Right renal pelvis (tissue), 4 donors: ENCODE measurements around the gene APLP2. TPM values are rescaled to one million over a fixed set of nuclear protein-coding genes. Genes with fewer than 3 reads are reported as not detected.
"Not testable (repeated sequence)": the region's sequence is repeated elsewhere in the genome, so short reads cannot be mapped to it uniquely, and the experiment has no call there.

ENCODE experiments used
- DNase-seq, 4 donors: peaks; one replicate each; pipeline ENCODE4 v3.0.0-alpha.2; 2013; ENCODE audit warnings: low read depth in 4 of 4, low spot score in 3 of 4, missing footprints in 1 of 4
- polyA plus RNA-seq, 4 donors: library from polyadenylated mRNA; unstranded; fragments of 120-200 nt; gene quantifications; one replicate each; pipeline ENCODE4 v1.2.1, GENCODE V29; 2013; ENCODE audit not compliant: insufficient read length in 4 of 4

Gene APLP2
- 100 to 1,000 TPM; 469 to 510 (median 500) TPM for polyA plus RNA-seq

DNA sequence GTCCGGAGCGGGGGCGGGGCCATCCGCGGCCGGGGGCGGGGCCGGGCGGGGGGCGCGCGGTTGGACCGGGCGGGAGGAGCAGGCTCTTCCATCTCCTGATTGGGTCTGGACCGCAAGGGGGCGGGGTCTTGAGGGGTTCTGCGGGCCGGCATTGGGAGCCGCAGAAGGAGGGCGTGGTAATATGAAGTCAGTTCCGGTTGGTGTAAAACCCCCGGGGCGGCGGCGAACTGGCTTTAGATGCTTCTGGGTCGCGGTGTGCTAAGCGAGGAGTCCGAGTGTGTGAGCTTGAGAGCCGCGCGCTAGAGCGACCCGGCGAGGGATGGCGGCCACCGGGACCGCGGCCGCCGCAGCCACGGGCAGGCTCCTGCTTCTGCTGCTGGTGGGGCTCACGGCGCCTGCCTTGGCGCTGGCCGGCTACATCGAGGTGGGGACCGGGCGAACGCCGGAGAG lies at the start of gene APLP2:
TSS of gene APLP2 (plus strand) at position 236 of the 450 bp plus-strand sequence. CDS start at position 320, 84 bp downstream.
- peak; percentile 93 to 98 (median 96) for DNase-seq

DNA sequence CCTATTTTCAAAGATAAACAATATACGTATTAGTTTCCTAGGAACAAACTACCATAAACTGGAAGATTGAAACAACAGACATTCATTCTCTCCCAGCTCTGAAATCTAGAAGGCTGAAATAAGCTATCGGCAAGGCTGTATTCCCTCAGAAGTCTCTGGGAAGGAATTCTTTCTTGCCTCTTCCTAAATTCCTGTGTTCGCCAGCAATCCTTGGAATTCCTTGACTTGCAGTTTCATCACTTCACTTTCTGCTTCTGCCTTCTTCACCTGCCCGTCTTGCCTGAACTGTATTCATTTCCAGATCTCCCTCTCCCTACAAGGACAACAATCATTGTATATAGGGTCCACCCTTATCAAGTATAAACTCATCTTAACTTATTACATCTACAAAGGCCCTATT lies 49.4 kb upstream of the APLP2 start:
- no peak for DNase-seq

DNA sequence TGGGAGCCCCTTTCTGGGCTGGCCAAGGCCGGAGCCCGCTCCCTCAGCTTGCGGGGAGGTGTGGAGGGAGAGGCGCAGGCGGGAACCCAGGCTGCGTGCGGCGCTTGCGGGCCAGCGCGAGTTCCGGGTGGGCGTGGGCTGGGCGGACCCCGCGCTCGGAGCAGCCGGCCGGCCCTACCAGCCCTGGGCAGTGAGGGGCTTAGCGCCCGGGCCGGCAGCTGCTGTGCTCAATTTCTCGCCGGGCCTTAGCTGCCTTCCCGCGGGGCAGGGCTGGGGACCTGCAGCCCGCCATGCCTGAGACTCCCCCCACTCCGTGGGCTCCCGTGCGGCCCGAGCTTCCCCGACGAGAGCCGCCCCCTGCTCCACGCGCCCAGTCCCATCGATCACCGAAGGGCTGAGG lies 48.1 kb upstream of the APLP2 start:
- DNase-seq, result not testable (repeated sequence)

DNA sequence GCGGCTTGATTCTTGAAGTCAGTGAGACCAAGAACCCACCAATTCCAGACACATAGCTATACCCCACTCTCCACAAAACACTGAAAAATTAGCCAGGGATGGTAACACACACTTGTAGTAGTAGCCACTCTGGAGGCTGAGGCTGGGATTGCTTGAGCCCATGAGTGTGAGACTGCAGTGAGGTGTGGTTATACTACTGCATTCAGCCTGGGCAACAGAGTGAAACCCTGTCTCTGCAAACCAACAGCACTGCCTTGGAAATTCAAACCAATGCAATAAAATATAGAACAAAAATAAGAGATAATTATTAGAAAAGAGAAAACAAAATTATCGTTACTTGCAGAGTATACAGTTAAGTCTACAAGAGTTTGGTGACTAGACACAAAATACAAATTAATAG lies 46.9 kb upstream of the APLP2 start:
- no peak for DNase-seq

DNA sequence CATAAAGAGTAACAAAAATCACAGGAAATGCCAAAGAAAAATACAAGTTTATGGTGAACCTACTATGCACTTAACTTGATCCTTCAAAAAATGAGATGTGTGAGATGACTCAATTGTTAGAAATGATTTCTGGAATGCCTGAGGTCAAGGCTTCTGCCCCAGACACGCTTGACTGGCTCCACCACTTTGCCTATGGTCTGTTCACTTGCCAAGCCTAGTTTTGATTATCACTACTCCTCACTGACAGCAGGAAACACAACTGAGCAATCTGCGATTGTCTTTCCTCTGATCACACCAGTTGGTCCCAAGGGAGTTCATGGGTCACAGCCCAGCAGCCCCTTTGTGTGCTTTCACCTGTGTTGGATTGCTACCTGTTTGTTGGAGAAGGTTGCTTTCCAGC lies 46.5 kb upstream of the APLP2 start:
- no peak for DNase-seq

DNA sequence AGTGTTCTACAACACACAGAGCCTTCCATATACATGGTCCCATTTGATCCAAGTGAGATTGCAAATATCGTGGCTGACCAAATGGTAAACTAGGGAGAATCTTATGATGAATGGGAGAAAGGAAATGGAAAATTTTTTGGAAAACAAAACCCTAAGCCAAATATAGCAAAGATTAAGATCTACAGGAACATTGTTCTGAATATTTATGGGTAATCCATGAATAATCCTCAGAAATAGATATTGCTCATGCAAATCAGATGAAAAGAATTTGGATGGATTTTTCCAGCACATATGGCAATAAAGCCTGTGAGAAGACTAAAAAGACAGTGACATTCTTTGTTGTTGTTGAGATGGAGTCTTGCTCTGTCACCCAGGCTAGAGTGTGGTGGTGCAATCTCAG lies 45.3 kb upstream of the APLP2 start:
- DNase-seq, result no peak

DNA sequence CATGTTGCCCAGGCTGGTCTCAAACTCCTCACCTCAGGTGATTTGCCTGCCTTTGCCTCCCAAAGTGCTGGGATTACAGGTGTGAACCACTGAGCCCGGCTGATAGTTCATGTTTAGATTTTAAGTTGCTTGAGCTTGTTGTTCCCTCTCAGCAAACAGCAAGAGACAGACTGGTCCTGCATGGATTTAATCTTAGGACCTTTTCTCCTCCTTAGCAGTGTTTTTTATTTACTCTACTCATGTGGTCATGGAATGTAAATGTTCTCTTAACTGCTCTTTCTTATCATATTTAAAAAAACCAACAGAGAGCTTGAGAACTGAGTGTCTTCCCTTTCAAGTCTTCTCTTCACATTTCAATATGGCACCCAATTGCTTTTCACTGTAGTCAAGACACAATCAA lies 44.3 kb upstream of the APLP2 start:
- DNase-seq, result no peak

DNA sequence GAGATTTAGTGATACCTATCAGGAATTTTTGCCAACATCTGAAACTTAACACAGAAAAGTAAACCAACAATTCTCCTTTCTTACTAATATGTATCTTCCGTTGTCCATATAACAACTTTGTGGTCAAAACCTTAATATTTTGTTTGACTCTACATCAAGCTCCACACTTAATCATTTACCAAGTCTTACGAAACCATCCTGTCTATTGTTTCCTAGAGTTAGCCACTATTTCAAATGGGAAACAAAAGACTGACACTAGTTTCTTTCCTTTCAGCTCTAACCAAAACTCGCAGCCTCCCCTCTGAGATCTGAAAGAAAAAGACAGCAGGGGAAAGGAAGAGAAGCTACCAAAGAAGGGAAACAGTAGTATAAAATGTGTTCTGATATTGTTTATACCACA lies 40.6 kb upstream of the APLP2 start:
- no peak for DNase-seq

DNA sequence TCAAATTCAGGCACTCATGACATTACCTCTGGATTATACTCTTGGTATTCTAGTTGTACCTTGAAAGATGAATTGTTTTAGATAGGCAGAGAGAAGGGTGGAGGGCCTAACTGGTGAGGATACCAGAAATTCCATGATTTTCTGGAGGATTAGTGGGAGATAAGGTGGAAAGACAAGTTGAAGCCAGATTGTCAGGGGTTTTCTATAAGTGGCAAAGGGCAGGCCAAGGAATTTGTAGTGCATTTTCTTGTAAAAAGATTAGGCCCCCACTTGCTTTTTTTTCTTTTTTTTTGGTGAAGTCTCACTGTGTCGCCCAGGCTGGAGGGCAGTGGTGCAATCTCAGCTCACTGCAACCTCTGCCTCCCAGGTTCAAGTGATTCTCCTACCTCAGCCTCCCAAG lies 38.6 kb upstream of the APLP2 start:
- DNase-seq, result no peak

DNA sequence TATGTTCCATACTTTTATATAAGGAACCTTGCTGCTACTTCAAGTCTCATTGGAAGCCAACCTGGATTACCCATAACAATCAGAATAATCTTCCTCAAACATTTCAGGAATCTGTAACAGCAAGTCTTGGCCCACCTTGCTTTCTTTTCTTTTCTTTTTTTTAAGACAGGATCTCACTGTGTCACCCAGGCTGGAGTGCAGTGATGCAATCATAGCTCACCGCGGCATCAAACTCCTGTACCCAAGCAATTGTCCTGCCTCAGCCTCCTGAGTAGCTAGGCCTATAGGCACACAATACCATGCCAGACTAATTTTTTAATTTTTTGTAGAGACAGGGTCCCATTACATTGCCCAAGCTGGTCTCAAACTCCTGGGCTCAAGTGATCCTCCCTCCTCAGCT lies 37.7 kb upstream of the APLP2 start:
- no peak for DNase-seq

DNA sequence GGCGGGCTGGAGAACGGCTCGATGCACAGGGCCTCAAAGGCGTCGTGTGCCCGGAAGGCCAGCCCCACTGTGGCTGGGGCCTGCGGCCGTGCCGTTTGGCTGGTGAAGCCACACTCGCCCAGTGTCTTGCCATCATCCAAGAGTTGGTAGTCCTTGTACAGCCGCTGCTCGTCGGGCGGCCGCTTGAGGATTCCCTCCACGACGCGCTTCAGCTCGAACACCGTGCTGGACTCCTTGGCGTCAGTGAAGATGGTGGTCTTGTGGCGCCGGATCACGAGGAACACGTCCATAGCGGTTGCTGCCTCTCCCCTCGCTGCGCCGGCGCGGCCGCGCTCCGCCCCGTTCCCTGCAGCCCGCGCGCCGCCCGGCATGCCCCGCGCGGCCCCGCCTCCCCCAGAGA lies 36.8 kb upstream of the APLP2 start:
- DNase-seq, result no peak

DNA sequence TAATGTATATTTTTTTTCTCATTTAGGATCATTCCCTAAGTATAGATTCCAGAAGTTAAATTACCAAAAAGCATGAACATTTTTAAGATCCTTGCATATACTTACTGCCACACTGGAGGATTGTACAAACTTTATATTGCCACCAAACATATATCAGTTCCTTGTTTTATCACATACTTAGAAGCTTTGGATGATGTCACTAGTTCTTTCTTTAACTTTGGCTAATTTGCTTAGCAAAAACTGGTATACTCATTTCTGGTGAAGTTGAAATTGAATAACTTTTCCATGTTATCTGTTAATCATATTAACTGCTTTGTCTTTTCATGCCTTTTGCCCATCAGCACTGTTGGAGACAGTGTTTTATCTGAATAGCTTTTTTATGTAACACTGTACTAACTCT lies 35.5 kb upstream of the APLP2 start:
- no peak for DNase-seq

DNA sequence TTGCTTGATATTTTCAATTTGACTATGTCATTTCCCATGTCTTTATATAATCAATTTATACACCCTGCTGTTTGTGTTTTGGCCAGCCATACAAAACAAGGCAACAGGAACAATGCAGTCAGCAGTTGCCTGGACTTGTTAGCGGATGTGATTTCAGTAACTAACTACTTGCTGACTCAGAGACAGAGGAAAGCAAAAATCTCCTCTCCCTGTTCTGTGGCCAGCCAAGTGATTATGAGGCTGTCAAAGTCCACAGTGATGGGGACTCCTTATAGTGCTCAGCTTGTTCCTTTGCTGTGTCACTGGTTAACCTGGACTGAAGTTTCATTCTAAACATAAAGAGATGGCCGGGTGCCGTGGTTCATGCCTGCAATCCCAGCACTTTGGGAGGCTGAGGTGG lies 32.6 kb upstream of the APLP2 start:
- DNase-seq, result no peak

DNA sequence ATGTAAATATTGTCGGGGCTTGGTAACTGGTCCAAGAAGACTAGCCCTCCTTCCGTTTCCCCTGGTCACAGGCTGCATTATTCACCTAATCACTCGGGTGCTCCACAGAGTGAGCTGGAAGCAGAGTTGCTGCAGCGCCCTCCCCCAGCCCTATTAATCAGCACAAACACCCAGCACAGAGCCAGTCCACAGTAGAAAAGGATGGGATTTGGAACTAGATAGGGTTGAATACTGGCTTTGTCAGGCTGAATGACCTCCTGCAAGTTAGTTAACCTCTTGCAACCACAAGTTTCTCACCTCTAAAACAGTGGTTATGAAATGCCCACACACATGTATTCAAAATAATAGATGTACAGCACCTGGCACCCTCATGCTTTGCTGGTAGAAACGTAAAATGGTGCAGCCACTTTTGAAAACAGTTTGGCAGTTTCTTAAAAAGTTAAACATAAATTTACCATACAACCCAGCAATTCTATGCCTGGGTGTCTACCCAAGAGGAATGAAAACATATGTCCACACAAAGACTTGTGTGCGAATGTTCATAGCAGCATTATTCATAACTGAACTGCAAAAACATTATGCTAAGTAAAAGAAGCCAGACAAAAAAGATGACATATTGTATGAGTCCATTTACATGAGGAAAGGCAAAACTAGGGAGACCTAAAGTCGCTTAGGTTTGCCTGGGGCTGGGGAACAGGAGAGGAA lies 31.7 kb upstream of the APLP2 start:
- no peak for DNase-seq

DNA sequence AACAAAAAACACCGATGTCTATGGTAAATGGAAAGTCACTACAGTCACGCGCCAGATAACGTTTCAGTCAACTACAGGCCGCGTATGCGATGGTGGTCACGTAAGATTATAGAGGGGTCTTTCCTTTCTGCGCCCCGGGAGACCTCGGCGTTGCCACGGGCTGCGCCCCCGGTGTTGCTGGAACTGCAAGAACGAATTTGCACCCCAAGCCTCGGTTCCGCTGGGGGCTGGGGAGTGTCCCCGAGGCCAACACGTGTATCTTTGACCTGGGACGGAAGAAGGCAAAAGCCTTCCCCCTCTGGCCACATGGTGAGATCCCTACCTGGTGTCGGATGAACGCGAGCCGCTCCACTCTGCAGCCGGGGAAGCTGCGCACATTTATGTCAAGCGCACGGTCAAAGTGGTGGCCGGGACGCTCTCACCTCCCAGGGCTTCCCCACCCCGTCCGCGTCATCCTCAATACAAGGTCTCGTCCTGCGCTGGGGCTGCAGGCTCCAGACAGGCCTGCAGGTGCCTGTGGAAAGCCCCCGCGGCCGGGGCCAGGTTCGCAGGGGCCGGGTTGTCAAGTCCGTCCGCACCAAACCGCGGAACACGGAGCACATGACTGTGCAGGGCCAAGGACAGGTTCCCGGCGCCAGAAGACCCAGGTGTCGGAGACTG lies 29.3 kb upstream of the APLP2 start:
- no peak for DNase-seq

DNA sequence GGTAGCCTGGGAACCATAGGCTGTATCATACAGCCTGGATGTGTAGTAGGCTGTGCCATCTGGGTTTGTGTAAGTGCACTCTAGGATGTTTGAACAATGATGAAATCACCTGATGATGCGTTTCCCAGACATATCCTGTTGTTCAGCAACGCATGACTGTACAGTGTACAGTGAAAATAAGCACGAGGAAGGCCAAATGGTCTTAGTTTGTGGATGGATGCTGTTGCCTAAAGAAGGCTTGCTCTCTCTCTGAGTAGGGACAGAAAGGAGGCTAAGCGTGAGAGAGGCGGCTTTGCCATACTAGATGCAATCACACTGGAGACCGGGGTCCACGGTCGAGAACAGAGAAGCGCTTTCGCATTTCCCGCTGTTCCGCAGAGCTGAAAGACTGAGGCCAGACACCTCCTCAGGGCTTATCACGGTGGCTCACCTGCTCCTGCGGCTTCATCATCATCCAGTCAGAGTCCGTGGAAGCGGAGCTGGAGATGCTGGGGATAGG lies 27.6 kb upstream of the APLP2 start:
- DNase-seq, result no peak

DNA sequence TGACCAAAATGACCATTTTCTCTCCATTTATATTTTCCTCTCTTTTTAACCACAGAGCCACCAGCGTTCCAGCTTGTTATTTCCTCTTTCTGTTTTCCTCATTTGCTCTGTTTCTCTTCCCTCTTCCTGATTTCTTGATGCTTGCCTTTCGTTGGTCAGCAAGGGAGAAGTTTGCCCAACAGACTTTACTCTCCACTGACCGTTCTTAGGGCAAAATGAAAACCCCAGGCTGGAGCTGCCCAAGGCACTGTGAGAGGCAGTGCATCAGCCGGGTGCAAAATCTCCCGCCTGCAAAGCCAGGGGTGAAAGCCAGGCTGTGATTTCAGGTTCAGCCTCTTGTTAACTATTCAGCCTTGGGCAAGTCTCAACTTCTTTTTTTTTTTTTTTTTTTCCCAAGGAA lies 26.1 kb upstream of the APLP2 start:
- DNase-seq, result no peak

DNA sequence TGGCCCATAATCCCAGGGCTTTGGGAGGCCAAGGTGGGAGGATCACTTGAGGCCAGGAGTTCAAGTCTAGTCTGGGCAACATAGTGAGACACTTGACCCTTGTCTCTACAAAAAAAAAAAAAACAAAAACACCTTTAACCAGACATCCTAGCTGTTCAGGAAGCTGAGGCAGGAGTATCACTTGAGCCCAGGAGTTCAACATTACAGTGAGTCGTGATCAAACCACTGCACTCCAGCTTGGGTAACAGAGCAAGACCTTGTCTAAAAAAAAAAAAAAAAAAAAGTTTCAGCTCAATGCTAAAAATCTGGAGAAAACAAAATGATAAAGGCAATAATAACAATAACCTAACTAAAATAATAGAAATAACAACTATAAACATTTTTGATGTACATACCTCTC lies 22.6 kb upstream of the APLP2 start:
- no peak for DNase-seq

DNA sequence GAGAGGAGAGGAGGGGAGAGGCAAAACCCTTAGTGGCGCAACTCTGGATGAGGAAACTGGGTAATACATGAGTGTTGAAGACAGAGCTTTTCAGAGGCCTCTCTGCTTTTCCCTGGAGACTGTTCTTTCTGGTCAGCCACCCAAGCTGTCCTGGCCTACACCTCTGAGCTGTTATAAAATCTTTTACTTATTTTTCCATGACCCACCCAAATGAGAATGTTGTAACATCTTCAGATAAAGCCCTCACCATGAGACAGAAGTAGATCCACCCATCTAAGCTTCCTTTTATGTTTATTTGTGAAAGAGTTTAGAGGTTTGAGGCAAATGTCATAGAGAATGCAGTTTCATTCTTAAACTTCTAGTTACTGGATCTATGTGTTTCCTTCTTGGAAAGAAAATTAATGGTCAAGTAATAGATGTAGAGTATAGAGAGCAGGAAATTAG lies 20.3 kb upstream of the APLP2 start:
- no peak for DNase-seq

DNA sequence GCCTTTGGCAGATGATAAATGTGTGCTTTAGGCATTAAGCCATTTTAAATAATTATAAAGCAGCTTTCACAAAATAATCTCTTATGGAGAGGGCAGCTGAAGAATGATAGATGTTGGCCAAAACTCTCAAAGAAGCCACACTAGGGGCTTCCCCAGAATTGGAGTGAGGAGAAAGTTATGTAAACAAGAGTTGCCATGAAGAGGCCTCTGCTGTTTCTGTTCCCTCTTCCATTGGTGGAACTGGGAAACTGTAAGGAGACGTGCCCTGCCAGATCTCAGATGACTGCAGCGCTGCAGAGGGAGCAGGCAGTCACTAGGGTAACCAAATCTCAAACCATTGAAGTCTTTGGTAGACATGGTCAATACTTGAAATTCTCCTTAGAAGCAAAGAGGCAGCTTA lies 19.4 kb upstream of the APLP2 start:
- DNase-seq, result no peak

DNA sequence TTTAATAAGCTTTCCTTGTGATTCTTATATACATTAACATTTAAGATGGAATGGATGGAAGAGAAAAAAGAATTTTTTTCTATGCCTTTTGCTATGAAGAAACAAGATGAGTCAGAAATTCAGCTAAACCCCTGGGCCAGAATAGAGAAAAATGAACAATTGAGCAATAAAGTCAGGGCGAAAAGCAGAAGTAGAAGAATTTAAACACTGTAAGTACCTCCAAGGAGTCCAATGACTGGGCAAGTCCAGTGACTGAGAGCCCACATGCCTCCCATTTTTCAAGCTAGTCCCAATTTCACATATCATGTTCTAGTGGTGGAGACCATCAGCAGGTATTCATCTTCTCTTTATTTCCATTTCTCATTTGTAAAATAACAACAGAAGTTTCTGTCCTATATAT lies 18.6 kb upstream of the APLP2 start:
- no peak for DNase-seq

DNA sequence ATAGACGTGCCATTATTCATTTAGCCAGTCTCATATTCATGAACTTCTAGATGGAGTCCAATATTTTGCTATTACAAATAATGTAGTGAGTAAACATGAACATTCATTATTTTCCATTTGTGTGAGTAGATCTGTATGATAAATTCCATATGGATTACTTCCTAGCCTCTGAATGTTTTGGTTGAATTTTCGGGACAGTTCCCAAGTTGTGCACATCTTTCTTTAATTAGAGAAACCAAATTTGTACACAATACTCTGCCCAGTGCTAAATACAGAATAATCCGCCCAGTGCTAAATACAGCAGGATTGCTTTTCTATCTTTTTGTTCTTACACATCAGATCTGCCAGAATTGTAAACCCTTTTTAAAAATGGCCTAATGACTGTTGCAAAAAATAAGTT lies 17.1 kb upstream of the APLP2 start:
- DNase-seq, result no peak
